Right lobe of liver (tissue), 4 donors: ENCODE measurements around the gene PCNT.

Experiments
- POLR2A ChIP-seq: fragments of 450-650 bp; IDR thresholded peaks from one replicate; pipeline ENCODE4 v1.6.1; 2017; ENCODE audit warnings: antibody characterized with exemption, mild to moderate bottlenecking
- TF ChIP-seq, protein P1 (sequence below), 4 donors: fragments of 200-600 bp in 3 of 4; fragments of 450-650 bp in 1 of 4; IDR thresholded peaks; one replicate each; pipeline versions ENCODE4 v1.5.1 to v1.8.0; 2016 to 2022; ENCODE audit warnings: antibody characterized with exemption in 4 of 4, mild to moderate bottlenecking in 2 of 4
- donor health status: DM: no; HTN: no; CAD: no.
- donor health status: DM: no; HTN: no; CAD: no.
- donor health status: DM: no; HTN: yes; CAD: no.

DNA sequence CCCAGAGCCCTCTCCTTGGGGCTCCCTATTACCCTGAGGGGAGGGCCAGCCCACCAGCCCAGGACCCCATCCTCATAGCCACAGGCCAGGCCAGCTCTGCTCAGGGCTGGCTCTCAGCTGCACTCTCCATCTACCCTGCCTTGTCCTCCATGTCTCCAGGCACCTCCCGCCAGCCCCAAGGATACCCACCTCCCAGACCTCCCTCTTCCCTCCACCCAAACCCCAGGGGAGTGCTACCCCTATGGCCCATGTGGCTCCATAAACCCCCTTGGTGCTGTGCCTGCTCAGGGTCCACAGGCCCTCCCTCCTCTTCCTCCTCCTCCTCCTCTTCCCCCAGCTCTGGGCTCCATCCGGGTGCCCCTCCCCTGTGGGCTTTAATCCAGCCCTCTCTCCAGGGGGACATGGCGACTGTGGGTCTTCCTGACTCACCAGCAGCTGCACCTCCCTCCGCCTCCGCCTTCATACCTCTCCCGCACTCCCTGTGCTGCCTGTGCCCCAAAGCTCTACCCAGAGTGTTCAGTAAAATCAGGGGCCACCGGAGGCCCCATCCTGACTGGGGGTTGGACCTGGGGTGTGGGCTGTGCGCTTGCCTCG, 28.7 kb upstream of the PCNT start:
- TF ChIP-seq, protein P1, sequence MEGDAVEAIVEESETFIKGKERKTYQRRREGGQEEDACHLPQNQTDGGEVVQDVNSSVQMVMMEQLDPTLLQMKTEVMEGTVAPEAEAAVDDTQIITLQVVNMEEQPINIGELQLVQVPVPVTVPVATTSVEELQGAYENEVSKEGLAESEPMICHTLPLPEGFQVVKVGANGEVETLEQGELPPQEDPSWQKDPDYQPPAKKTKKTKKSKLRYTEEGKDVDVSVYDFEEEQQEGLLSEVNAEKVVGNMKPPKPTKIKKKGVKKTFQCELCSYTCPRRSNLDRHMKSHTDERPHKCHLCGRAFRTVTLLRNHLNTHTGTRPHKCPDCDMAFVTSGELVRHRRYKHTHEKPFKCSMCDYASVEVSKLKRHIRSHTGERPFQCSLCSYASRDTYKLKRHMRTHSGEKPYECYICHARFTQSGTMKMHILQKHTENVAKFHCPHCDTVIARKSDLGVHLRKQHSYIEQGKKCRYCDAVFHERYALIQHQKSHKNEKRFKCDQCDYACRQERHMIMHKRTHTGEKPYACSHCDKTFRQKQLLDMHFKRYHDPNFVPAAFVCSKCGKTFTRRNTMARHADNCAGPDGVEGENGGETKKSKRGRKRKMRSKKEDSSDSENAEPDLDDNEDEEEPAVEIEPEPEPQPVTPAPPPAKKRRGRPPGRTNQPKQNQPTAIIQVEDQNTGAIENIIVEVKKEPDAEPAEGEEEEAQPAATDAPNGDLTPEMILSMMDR (IDR thresholded peaks at IDR 0.05): no peak
- TF ChIP-seq POLR2A: no peak
